DOHH2 (cell line): ENCODE data around the gene HS3ST6.

Source experiments
- H3F3A ChIP-seq: fragments of 200-600 bp; sonication (generic), shearing (Covaris generic); 2 replicates; pipeline ENCODE4 v1.6.0; 2016; ENCODE audit warnings: antibody characterized with exemption, mild to moderate bottlenecking; ENCODE audit not compliant: control insufficient read depth, insufficient read depth
- H3K27ac ChIP-seq: fragments of 200-600 bp; sonication (generic); 2 replicates; pipeline ENCODE4 v1.5.1; 2014; ENCODE audit warnings: low read depth, mild to moderate bottlenecking, low read length, moderate library complexity
- H3K27me3 ChIP-seq: fragments of 200-600 bp; sonication (generic); 2 replicates; pipeline ENCODE4 v1.6.1; 2014; ENCODE audit warnings: mild to moderate bottlenecking, low read length, mixed read lengths; ENCODE audit not compliant: control insufficient read depth
- H3K36me3 ChIP-seq: fragments of 200-600 bp; sonication (generic); 2 replicates; pipeline ENCODE4 v1.6.1; 2014; ENCODE audit warnings: mild to moderate bottlenecking, low read length, moderate library complexity, mixed read lengths; ENCODE audit not compliant: control insufficient read depth
- H3K4me1 ChIP-seq: fragments of 200-600 bp; sonication (generic); 2 replicates; pipeline ENCODE4 v1.6.1; 2014; ENCODE audit warnings: mild to moderate bottlenecking, low read length, mixed read lengths; ENCODE audit not compliant: control insufficient read depth
- H3K4me2 ChIP-seq: fragments of 200-600 bp; sonication (generic); 2 replicates; pipeline ENCODE4 v1.6.0; 2014; ENCODE audit warnings: mild to moderate bottlenecking, low read length, moderate library complexity
- H3K4me3 ChIP-seq: fragments of 200-600 bp; sonication (generic); 2 replicates; pipeline ENCODE4 v1.5.1; 2014; ENCODE audit warnings: mild to moderate bottlenecking, low read length, mixed read lengths
- H3K79me2 ChIP-seq: fragments of 200-600 bp; sonication (generic); 2 replicates; pipeline ENCODE4 v1.6.1; 2014; ENCODE audit warnings: mild to moderate bottlenecking, low read length, mixed read lengths; ENCODE audit not compliant: control insufficient read depth
- H3K9me2 ChIP-seq: fragments of 200-600 bp; sonication (generic); replicated peaks from 2 replicates; pipeline ENCODE4 v1.6.1; 2014; ENCODE audit warnings: mild to moderate bottlenecking, low read length, mixed read lengths; ENCODE audit not compliant: control insufficient read depth
- H3K9me3 ChIP-seq: fragments of 200-600 bp; sonication (generic); 2 replicates; pipeline ENCODE4 v1.6.1; 2014; ENCODE audit warnings: antibody characterized with exemption, low read length, mixed read lengths; ENCODE audit not compliant: control insufficient read depth, insufficient read depth
- H4K20me1 ChIP-seq: fragments of 200-600 bp; sonication (generic); 2 replicates; pipeline ENCODE4 v1.6.0; 2014; ENCODE audit warnings: low read depth, mild to moderate bottlenecking, antibody characterized with exemption, low read length, moderate library complexity; ENCODE audit not compliant: control insufficient read depth, insufficient read depth
- EZH2phosphoT487 ChIP-seq: fragments of 200-600 bp; sonication (generic); IDR thresholded peaks from 2 replicates; pipeline ENCODE4 v1.6.1; 2017; ENCODE audit warnings: borderline replicate concordance, mild to moderate bottlenecking, antibody characterized with exemption, low read length, moderate library complexity, mixed read lengths
- TF ChIP-seq, protein P1 (sequence below): fragments of 200-600 bp; sonication (generic); IDR thresholded peaks from one replicate; pipeline ENCODE4 v1.5.1; 2014; ENCODE audit warnings: antibody characterized with exemption, mild to moderate bottlenecking, low read depth, low read length; ENCODE audit not compliant: poor library complexity, severe bottlenecking

The HS3ST6 gene

DNA sequence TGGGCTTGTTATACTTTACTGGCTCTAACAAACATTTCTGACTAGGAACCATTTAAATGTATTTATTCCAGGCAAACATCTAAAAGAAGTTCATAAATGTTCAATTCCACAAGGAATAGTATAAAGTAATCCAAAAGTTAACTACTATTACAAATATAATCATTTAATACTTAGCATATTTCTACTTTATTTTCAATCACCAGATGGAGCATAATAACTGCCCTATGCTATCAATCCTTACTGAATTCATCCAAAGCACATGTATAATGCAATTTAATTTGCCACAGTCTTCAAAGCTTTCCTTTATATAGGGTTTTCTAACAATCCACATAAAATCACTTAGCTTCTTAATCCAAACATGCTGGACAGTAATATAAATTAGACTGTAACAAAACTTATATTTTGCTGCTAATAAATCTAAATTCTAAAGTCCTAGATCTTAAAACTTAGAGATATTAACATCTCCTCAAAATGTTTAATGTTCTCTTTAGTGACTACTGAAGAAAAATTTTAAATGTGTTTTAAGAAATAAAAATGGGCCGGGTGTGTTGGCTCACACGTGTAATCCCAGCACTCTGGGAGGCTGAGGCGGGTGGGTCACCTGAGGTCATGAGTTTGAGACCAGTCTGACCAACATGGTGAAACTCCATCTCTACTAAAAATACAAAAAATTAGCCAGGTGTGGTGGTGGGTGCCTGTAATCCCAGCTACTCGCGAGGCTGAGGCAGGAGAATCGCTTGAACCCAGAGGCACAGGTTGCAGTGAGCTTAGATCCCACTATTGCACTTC, 52.1 kb downstream of the HS3ST6 start:
- Histone ChIP-seq H4K20me1 (no peaks in the 10 kb centered on the region), H3K27me3 (peaks cover 19% of the 10 kb centered on the region), H3K9me2 (no peaks in the 10 kb centered on the region), H3K4me1 (no peaks in the 10 kb centered on the region), H3K36me3 (no peaks in the 10 kb centered on the region), H3K4me3 (no peak overlapping the region), H3K27ac (no peak overlapping the region), H3K9me3 (no peaks in the 10 kb centered on the region), H3K79me2 (no peaks in the 10 kb centered on the region), H3K4me2 (no peak overlapping the region), H3F3A (no peaks in the 10 kb centered on the region)
- TF ChIP-seq, protein P1, sequence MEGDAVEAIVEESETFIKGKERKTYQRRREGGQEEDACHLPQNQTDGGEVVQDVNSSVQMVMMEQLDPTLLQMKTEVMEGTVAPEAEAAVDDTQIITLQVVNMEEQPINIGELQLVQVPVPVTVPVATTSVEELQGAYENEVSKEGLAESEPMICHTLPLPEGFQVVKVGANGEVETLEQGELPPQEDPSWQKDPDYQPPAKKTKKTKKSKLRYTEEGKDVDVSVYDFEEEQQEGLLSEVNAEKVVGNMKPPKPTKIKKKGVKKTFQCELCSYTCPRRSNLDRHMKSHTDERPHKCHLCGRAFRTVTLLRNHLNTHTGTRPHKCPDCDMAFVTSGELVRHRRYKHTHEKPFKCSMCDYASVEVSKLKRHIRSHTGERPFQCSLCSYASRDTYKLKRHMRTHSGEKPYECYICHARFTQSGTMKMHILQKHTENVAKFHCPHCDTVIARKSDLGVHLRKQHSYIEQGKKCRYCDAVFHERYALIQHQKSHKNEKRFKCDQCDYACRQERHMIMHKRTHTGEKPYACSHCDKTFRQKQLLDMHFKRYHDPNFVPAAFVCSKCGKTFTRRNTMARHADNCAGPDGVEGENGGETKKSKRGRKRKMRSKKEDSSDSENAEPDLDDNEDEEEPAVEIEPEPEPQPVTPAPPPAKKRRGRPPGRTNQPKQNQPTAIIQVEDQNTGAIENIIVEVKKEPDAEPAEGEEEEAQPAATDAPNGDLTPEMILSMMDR: no peak
- no peak for TF ChIP-seq EZH2phosphoT487

DNA sequence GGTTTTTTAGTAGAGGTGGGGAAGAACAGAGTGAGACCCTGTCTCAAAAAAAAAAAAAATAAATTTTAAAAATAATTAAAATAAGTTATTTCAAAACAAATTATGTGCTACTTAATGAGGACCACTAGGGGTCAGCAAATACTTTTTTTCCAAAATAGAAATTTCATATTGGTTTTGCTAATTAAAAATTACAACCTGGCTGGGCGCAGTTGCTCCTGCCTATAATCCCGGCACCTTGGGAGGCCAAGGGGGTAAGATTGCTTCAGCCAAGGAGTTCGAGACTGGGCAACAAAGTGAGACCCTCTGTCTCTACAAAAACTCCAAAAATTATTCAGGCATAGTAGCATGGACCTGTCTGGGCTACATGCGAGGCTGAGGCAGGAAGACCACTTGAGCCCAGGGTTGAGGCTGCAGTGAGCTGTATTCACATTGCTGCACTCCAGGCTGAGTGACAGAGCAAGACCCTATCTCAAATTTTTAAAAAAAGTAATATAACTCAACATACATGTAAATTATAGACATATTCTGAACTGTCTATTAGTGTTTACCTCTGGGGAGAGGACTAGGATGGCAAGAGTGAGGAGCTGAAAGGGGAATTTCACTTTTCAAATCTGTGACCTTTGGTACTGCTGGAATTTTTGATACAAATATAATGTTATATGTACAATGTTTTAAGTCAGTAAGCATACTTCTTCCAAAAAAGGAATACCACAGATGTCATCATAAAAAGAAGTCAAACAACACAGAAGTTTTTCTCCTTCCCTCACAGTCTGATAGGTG, 54.3 kb downstream of the HS3ST6 start:
- H3F3A ChIP-seq: no peaks in the 10 kb centered on the region
- no peaks in the 10 kb centered on the region for H4K20me1 ChIP-seq
- no peaks in the 10 kb centered on the region for H3K36me3 ChIP-seq
- TF ChIP-seq, protein P1: peak; percentile 30
- no peak for TF ChIP-seq EZH2phosphoT487
- H3K27ac ChIP-seq: no peak overlapping the region
- no peaks in the 10 kb centered on the region for H3K79me2 ChIP-seq
- no peaks in the 10 kb centered on the region for H3K4me1 ChIP-seq
- peaks cover 39% of the 10 kb centered on the region for H3K27me3 ChIP-seq
- no peak overlapping the region for H3K4me3 ChIP-seq
- H3K9me3 ChIP-seq: no peaks in the 10 kb centered on the region
- no peak overlapping the region for H3K4me2 ChIP-seq
- no peaks in the 10 kb centered on the region for H3K9me2 ChIP-seq

DNA sequence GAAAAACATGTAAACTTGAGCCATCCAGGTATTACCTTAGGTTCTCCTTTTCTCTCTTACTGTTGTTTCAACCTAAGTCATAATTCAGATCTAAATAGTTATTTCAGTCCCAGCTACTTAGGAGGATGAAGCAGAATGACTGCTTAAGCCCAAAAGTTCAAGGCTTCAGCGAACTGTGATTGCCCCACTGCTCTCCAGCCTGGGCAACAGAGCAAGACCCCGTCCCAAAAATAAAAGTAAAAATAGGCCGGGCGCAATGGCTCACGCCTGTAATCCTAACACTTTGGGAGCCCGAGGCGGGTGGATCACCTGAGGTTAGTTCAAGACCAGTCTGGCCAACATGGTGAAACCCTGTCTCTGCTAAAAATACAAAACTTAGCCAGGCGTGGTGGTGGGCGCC, 55.8 kb downstream of the HS3ST6 start:
- H3F3A ChIP-seq: no peaks in the 10 kb centered on the region
- H3K9me3 ChIP-seq: no peaks in the 10 kb centered on the region
- TF ChIP-seq, protein P1: no peak
- no peak for TF ChIP-seq EZH2phosphoT487
- H3K79me2 ChIP-seq: no peaks in the 10 kb centered on the region
- H3K27me3 ChIP-seq: peaks cover 54% of the 10 kb centered on the region
- no peaks in the 10 kb centered on the region for H4K20me1 ChIP-seq
- H3K4me2 ChIP-seq: no peak overlapping the region
- no peak overlapping the region for H3K27ac ChIP-seq
- H3K4me1 ChIP-seq: no peaks in the 10 kb centered on the region
- no peaks in the 10 kb centered on the region for H3K36me3 ChIP-seq
- no peak overlapping the region for H3K4me3 ChIP-seq
- H3K9me2 ChIP-seq: no peaks in the 10 kb centered on the region
